ENCODE results near the gene EFHD2.
"Not testable (repeated sequence)": the region's sequence is repeated elsewhere in the genome, so short reads cannot be mapped to it uniquely, and the experiment has no call there.

EFHD2 gene

DNA sequence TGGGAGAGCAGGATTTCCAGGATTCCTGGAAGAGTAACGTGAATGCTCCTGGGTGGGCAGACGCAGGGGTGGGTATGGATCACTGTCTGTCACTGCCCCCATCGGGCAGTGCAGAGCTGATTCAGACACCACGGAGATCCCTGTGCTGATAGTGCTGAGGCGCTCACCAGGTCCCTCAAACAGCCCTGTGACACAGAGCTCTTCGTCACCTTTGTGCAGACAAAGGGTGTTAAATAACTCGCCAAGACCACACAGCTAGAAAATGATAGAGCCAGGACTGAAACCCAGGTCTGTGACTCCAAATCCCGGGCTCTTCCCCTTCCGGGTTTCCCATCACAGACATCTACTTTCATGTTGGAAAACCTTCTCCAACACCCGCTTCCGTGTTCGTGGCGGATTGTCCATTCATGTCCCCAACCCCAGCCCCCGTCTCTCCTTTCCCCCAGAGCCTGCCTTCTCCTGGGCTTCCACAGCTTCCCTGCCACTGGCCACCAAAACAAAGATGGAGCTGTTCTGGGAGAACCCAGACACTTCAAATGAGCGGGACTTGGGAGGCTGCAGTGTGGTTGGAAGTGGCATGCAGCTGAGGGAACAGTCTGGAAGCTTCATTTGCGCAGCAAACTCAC is 2.6 kb downstream of the EFHD2 start:
- DNase-seq (ENCODE audit: low read depth in 2 of 2) = peak in 1 of 2 donors; percentile 53

- no peak for DNase-seq (ENCODE audit: low read depth in 2 of 2)
Observed at GRCh38 chr1:15412843-15413242, 3.2 kb downstream of the EFHD2 start.

DNA sequence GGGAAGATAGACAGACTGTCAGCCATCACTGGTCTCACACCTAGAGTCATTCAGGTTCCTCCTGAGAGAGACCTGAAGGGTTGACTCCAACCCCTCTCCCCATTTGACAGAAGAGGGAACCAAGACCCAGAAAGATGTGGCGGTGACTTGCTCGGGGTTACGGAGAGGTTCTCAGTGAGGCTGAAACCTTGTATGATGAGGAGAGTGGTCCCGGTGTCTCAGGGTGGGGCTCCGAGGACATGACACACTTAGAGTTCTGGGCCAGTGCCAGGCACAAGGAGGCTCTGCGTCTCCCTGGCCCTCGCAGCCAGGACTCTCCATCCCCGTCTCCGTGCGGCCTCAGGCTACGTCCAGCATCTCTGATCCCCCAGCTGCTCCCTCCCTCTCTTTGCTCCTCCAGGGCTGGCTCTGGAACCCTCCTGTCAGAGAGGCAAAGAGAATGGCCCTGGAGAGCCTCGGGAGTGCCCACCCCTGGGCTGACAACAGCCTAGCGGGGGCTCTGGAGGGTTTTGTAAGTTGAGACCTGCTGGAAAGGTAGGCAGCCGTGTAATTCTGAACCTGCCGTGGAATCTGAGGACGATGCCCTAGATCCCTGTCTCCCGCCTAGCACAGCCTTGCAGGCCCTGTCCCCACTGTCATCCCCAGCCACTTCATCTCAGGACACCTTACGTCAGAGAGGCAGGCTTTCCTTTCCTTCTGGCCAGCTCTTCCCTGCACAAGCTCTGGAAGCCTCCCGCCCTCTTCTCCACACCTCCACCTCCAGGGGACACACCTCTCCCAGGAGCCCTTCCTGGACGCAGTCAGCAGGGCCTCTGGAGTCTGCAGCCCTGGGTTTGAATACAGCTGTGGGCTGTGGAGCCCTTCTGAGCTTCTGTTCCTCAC is 4.1 kb downstream of the EFHD2 start:
- no peak for DNase-seq (ENCODE audit: low read depth in 2 of 2)

DNA sequence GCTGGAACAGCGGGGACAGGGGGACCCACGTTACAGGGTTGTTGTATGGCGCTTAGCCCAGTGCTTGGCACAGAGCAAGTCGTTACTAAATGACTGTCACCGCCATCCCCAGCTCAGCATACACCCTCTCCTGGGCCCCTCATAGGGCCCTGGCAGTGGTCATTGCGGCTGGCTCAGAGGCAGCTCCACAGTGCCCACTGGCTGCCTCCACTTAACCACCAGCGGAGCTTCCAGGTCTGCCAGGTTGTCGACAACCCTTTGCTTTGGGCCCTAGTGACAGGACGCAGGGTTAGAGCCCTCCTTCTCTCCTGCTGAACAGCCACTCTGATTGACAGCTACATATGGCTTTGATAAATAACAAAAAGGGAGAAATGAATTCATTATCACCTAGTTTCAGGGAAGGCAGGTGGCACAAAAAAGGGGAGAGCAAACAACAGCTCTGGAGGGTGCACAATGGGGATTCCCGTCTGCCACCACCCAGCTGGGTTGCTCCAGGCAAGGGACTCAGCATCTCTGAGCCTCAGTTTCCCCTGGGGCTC is 4.8 kb downstream of the EFHD2 start:
- DNase-seq (ENCODE audit: low read depth in 2 of 2) = no peak

- peak in 1 of 2 donors; percentile 48 for DNase-seq (ENCODE audit: low read depth in 2 of 2)
Observed at GRCh38 chr1:15417059-15417934, 7.6 kb downstream of the EFHD2 start.

DNA sequence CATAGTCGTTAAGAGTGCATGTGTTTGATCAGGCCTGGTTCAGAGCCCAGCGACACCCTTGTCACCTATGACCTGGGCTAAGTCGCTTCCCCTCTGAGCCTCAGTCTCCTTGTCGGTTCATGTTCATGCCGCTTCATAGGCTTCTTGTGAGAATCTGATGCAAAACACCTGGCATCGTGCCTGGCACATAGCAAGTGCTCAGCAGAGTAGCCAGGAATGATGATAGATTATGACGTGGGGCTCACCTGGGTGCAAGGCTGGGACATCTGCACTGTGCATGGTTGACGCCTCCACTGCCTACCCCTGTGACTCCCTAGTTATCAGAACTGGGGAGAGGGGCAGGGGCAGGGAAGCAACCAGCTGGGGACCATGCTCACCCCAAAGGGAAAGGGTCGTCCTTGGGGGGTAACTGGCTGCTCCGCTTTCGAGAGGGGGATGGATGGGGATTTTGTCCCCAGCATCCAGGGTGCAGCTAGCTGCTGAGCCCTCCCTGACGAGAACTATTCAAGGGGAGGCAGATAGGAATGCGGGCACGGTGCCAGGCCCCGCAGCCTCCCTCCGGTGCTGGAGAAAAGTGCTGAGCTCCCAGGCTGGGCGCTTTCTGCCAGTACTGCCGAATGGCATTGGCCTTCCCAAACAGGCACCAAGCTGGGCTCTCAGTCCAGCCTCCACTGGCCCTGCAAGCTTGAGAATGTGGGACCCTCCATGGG is 9.3 kb downstream of the EFHD2 start:
- DNase-seq (ENCODE audit: low read depth in 2 of 2) = no peak

- no peak for DNase-seq (ENCODE audit: low read depth in 2 of 2)
Observed at GRCh38 chr1:15420853-15421465, 11.3 kb downstream of the EFHD2 start.

- no peak for DNase-seq (ENCODE audit: low read depth in 2 of 2)
Observed at GRCh38 chr1:15422871-15423270, 13.2 kb downstream of the EFHD2 start.

GRCh38 chr1:15423355-15424077 is 13.8 kb downstream of the EFHD2 start:
- no peak for DNase-seq (ENCODE audit: low read depth in 2 of 2)

- DNase-seq (ENCODE audit: low read depth in 2 of 2) = no peak
Observed at GRCh38 chr1:15424146-15424667, 14.5 kb downstream of the EFHD2 start.

GRCh38 chr1:15424981-15425380 is 15.3 kb downstream of the EFHD2 start:
- no peak for DNase-seq (ENCODE audit: low read depth in 2 of 2)

GRCh38 chr1:15425521-15425920 is 15.8 kb downstream of the EFHD2 start:
- DNase-seq (ENCODE audit: low read depth in 2 of 2) = no peak

DNA sequence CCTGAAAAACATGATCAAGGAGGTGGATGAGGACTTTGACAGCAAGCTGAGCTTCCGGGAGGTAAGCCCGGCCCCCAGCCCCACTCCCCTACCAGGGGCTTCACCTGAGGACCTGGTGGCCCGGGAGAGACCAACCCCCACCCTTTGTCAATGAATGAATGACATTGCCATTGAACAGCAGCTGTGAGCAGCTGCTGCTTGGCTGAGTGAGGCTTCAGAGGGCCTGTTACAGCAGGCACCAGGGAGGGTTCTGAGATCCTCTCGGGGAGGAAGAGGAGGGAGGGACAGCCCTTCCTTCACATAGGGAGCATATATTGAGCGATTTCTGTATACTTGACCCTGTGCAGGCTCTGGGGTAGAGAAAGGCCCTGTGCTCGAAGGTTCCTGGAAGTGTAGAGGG is 16.3 kb downstream of the EFHD2 start:
- no peak for DNase-seq (ENCODE audit: low read depth in 2 of 2)

- no peak for DNase-seq (ENCODE audit: low read depth in 2 of 2)
Observed at GRCh38 chr1:15426492-15427279, 17.0 kb downstream of the EFHD2 start.

DNA sequence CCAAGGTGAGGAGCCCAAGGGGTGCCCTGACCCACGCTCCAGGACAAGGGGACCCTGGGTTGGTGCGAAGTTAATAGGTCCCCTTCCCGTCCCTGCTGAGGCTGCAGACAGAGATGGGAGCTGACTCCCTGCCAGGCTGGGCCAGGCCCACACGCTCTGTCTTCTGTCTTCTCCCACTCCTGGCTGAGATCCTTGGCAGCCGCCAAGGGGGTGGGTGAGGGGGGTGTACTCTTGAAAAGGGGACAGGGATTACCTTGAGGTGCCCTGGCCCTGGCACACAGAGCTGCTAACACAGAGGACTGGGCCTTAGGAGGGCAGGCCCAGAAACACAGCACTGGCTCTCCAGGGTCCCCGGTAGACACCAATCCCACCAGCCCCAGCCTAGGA is 17.6 kb downstream of the EFHD2 start:
- DNase-seq (ENCODE audit: low read depth in 2 of 2) = no peak

DNA sequence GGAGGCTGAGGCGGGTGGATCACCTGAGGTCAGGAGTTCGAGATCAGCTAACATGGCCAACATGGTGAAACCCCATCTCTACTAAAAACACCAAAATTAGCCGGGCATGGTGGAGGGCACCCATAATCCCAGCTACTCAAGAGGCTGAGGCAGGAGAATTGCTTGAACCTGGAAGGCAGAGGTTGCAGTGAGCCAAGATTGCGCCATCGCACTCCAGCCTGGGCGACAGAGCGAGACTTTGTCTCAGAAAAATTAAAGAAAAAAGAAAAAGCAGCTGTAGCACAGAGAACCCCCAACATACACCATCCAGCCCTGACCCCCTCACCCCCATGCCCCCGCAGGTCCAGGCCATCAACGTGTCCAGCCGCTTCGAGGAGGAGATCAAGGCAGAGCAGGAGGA is 18.6 kb downstream of the EFHD2 start:
- DNase-seq (ENCODE audit: low read depth in 2 of 2) = not testable (repeated sequence)

GRCh38 chr1:15428815-15429435 is 19.2 kb downstream of the EFHD2 start:
- no peak for DNase-seq (ENCODE audit: low read depth in 2 of 2)

DNA sequence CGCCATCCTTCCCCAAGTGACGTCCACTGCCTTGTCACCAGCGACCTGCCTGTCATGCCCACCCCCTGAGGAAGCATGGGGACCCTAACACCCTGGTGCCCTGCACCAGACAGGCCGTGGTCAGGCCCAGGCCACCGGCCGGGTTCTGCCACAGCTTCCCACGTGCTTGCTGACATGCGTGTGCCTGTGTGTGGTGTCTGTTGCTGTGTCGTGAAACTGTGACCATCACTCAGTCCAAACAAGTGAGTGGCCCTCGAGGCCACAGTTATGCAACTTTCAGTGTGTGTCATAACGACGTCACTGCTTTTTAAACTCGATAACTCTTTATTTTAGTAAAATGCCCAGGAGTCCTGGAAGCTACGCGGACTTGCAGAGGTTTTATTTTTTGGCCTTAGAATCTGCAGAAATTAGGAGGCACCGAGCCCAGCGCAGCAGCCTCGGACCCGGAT is 20.0 kb downstream of the EFHD2 start:
- DNase-seq (ENCODE audit: low read depth in 2 of 2) = no peak

All from stimulated activated CD8-positive, alpha-beta memory T cell treated with anti-CD3 and anti-CD28 coated beads, Interleukin-15, amount 100 ng/mL, for 48 hours (primary cell).